Neural cell (in vitro differentiated cells): ENCODE results near the gene ATG14. TPM values are rescaled to one million over a fixed set of nuclear protein-coding genes. Genes with fewer than 3 reads are reported as not detected.

Source experiments
- H2AFZ ChIP-seq: fragments of 200-600, 300-800 bp; sonication (generic), shearing (Covaris generic); 2 replicates; pipeline ENCODE4 v1.6.0; 2014; ENCODE audit warnings: low read depth, mild to moderate bottlenecking, antibody characterized with exemption, low read length, moderate library complexity
- H3F3A ChIP-seq: fragments of 200-600 bp; shearing (Covaris generic); 2 replicates; pipeline ENCODE4 v1.6.1; 2016; ENCODE audit warnings: mild to moderate bottlenecking, moderate library complexity, mixed read lengths, antibody characterized with exemption, low read length; ENCODE audit not compliant: insufficient read depth, poor library complexity, severe bottlenecking
- H3K27ac ChIP-seq: fragments of 200-600, 300-800 bp; sonication (generic), shearing (Covaris generic); 2 replicates; pipeline ENCODE4 v1.5.1; 2014; ENCODE audit warnings: mild to moderate bottlenecking, low read length, moderate library complexity
- H3K27me3 ChIP-seq: fragments of 300-800, 200-600 bp; sonication (generic), shearing (Covaris generic); 2 replicates; pipeline ENCODE4 v1.6.0; 2014; ENCODE audit warnings: mild to moderate bottlenecking, low read depth, low read length, moderate library complexity; ENCODE audit not compliant: insufficient read depth
- H3K36me3 ChIP-seq: fragments of 300-800, 200-600 bp; sonication (generic), shearing (Covaris generic); 2 replicates; pipeline ENCODE4 v1.5.1; 2014; ENCODE audit warnings: mild to moderate bottlenecking, antibody characterized with exemption, low read length, moderate library complexity; ENCODE audit not compliant: insufficient read depth
- H3K4me2 ChIP-seq: fragments of 300-800, 200-600 bp; sonication (generic), shearing (Covaris generic); 2 replicates; pipeline ENCODE4 v1.6.0; 2014; ENCODE audit warnings: mild to moderate bottlenecking, low read length
- H3K4me3 ChIP-seq: fragments of 300-800, 200-600 bp; sonication (generic), shearing (Covaris generic); 2 replicates; pipeline ENCODE4 v1.5.1; 2014; ENCODE audit warnings: mild to moderate bottlenecking, low read length, moderate library complexity
- H3K79me2 ChIP-seq: fragments of 200-600 bp; shearing (Covaris generic); replicated peaks from 2 replicates; pipeline ENCODE4 v1.6.0; 2014; ENCODE audit warnings: mild to moderate bottlenecking, low read length, moderate library complexity; ENCODE audit not compliant: insufficient read depth
- H3K9ac ChIP-seq: fragments of 300-800, 200-600 bp; sonication (generic), shearing (Covaris generic); 2 replicates; pipeline ENCODE4 v1.6.1; 2016; ENCODE audit warnings: mild to moderate bottlenecking, low read length, mixed read lengths
- H3K9me2 ChIP-seq: fragments of 200-600 bp; shearing (Covaris generic); 2 replicates; pipeline ENCODE4 v1.6.1; 2016; ENCODE audit warnings: mild to moderate bottlenecking, low read length, mixed read lengths; ENCODE audit not compliant: insufficient read depth
- H3K9me3 ChIP-seq: fragments of 200-600, 300-800 bp; sonication (generic), shearing (Covaris generic); 2 replicates; pipeline ENCODE4 v1.6.1; 2016; ENCODE audit warnings: mild to moderate bottlenecking, mixed run types, low read length, moderate library complexity, mixed read lengths
- H4K20me1 ChIP-seq: fragments of 200-600 bp; shearing (Covaris generic); 2 replicates; pipeline ENCODE4 v1.6.1; 2016; ENCODE audit warnings: mild to moderate bottlenecking, mixed run types; ENCODE audit not compliant: insufficient read depth
- EP300 ChIP-seq: fragments of 450-650 bp; conservative IDR thresholded peaks from 2 replicates; pipeline ENCODE4 v1.6.1; 2014; ENCODE audit warnings: antibody characterized with exemption, mild to moderate bottlenecking, moderate library complexity; ENCODE audit not compliant: poor library complexity, severe bottlenecking
- EZH2 ChIP-seq: fragments of 200-600, 300-800 bp; shearing (Covaris generic), sonication (generic); IDR thresholded peaks from 2 replicates; pipeline ENCODE4 v1.6.1; 2014; ENCODE audit warnings: antibody characterized with exemption, low read length, borderline replicate concordance, mild to moderate bottlenecking; ENCODE audit not compliant: insufficient read depth, poor library complexity, severe bottlenecking
- MXI1 ChIP-seq: fragments of 450-650 bp; conservative IDR thresholded peaks from 2 replicates; pipeline ENCODE4 v1.6.1; 2014; ENCODE audit warnings: antibody characterized with exemption, mild to moderate bottlenecking; ENCODE audit not compliant: poor library complexity, severe bottlenecking
- POLR2AphosphoS5 ChIP-seq: IDR thresholded peaks from 2 replicates; pipeline ENCODE4 v1.6.1; 2012
- RAD21 ChIP-seq: fragments of 450-650 bp; conservative IDR thresholded peaks from 2 replicates; pipeline ENCODE4 v1.6.1; 2014; ENCODE audit warnings: antibody characterized with exemption, mild to moderate bottlenecking, moderate library complexity
- SMC3 ChIP-seq: fragments of 450-650 bp; conservative IDR thresholded peaks from 2 replicates; pipeline ENCODE4 v1.6.1; 2014; ENCODE audit warnings: antibody characterized with exemption, mild to moderate bottlenecking, moderate library complexity; ENCODE audit not compliant: poor library complexity
- TAF1 ChIP-seq: IDR thresholded peaks from 2 replicates; pipeline ENCODE4 v1.6.1; 2012; ENCODE audit warnings: low read depth
- polyA plus RNA-seq: library from polyadenylated mRNA; depleted of rRNA; stranded (reverse); fragments of >200 nt; gene quantifications from 2 replicates; pipeline ENCODE4 v1.2.3, GENCODE V29; 2014
- TF ChIP-seq, protein P1 (sequence below): IDR thresholded peaks from 2 replicates; pipeline ENCODE4 v1.6.1; 2012; ENCODE audit warnings: borderline replicate concordance
- TF ChIP-seq, protein P2 (sequence below): fragments of 450-650 bp; IDR thresholded peaks from 2 replicates; pipeline ENCODE4 v1.5.1; 2014; ENCODE audit warnings: antibody characterized with exemption, mild to moderate bottlenecking, moderate library complexity; ENCODE audit not compliant: poor library complexity, severe bottlenecking

The ATG14 gene
- polyA plus RNA-seq, 1 donor from 2014 or later: 28.2 TPM

DNA sequence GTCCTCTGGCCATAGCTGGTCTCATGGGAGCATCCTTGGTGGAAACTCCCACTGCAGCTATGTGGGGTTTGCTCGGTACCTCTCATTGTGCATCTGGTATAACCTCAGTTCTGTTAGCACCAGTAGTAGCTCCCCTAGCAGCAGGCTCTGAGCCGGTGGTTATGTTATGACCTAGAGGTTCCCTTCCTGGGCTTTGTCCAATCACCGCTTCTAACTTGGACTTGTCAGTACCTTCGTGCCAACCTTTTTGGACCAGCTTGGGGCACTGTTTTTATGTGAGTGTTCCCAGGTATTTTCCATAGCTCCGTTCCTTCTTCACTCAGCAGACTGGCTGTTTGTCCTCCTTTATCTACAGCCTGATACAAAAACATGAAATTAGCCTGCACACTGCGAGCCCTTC, 55.7 kb downstream of the ATG14 start:
- Histone ChIP-seq H3K4me3 (no peak overlapping the region), H3K9ac (no peak overlapping the region), H3K4me2 (no peak overlapping the region), H3K79me2 (no peaks in the 10 kb centered on the region), H4K20me1 (no peaks in the 10 kb centered on the region), H3K9me2 (no peaks in the 10 kb centered on the region), H3K27me3 (no peaks in the 10 kb centered on the region), H3K27ac (no peak overlapping the region), H3K36me3 (no peaks in the 10 kb centered on the region), H2AFZ (no peak overlapping the region), H3K9me3 (no peaks in the 10 kb centered on the region), H3F3A (no peaks in the 10 kb centered on the region)
- TF ChIP-seq, protein P1, sequence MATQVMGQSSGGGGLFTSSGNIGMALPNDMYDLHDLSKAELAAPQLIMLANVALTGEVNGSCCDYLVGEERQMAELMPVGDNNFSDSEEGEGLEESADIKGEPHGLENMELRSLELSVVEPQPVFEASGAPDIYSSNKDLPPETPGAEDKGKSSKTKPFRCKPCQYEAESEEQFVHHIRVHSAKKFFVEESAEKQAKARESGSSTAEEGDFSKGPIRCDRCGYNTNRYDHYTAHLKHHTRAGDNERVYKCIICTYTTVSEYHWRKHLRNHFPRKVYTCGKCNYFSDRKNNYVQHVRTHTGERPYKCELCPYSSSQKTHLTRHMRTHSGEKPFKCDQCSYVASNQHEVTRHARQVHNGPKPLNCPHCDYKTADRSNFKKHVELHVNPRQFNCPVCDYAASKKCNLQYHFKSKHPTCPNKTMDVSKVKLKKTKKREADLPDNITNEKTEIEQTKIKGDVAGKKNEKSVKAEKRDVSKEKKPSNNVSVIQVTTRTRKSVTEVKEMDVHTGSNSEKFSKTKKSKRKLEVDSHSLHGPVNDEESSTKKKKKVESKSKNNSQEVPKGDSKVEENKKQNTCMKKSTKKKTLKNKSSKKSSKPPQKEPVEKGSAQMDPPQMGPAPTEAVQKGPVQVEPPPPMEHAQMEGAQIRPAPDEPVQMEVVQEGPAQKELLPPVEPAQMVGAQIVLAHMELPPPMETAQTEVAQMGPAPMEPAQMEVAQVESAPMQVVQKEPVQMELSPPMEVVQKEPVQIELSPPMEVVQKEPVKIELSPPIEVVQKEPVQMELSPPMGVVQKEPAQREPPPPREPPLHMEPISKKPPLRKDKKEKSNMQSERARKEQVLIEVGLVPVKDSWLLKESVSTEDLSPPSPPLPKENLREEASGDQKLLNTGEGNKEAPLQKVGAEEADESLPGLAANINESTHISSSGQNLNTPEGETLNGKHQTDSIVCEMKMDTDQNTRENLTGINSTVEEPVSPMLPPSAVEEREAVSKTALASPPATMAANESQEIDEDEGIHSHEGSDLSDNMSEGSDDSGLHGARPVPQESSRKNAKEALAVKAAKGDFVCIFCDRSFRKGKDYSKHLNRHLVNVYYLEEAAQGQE: no peak
- TF ChIP-seq EP300: no peak
- TF ChIP-seq TAF1: no peak
- no peak for TF ChIP-seq MXI1
- no peak for TF ChIP-seq RAD21
- no peak for TF ChIP-seq POLR2AphosphoS5
- TF ChIP-seq, protein P2, sequence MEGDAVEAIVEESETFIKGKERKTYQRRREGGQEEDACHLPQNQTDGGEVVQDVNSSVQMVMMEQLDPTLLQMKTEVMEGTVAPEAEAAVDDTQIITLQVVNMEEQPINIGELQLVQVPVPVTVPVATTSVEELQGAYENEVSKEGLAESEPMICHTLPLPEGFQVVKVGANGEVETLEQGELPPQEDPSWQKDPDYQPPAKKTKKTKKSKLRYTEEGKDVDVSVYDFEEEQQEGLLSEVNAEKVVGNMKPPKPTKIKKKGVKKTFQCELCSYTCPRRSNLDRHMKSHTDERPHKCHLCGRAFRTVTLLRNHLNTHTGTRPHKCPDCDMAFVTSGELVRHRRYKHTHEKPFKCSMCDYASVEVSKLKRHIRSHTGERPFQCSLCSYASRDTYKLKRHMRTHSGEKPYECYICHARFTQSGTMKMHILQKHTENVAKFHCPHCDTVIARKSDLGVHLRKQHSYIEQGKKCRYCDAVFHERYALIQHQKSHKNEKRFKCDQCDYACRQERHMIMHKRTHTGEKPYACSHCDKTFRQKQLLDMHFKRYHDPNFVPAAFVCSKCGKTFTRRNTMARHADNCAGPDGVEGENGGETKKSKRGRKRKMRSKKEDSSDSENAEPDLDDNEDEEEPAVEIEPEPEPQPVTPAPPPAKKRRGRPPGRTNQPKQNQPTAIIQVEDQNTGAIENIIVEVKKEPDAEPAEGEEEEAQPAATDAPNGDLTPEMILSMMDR: no peak
- no peak for TF ChIP-seq SMC3
- TF ChIP-seq EZH2: no peak

DNA sequence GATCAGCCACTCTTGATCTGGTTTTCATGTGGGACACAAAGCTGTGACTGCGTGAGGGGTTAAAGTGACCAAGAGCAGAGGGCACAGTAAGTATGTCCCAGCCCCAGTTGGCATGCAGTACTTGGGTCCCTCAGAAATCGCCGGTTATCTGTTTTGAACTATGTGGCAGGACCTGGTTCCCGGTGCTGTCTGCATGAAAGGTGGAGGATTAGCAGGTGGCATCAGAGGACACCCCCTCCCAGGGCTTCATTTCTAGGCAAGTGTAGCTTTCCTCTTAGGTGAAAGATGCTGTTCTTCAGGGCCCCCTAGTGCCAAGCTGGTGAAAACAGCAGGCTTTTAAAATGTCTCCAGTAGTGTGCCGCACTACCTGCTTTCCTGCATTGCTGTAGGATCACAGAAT, 57.1 kb downstream of the ATG14 start:
- H3K27ac ChIP-seq: no peak overlapping the region
- H3K9ac ChIP-seq: no peak overlapping the region
- no peak for TF ChIP-seq POLR2AphosphoS5
- TF ChIP-seq SMC3: peak; percentile 51
- peak; percentile 60 for TF ChIP-seq RAD21
- TF ChIP-seq, protein P2: peak; percentile 61

More for the DNA sequence above, 57.1 kb downstream of the ATG14 start:
- Histone ChIP-seq H3K9me3 (no peaks in the 10 kb centered on the region), H3K4me2 (no peak overlapping the region), H3F3A (no peaks in the 10 kb centered on the region), H3K79me2 (no peaks in the 10 kb centered on the region), H4K20me1 (no peaks in the 10 kb centered on the region), H3K4me3 (no peak overlapping the region), H2AFZ (no peak overlapping the region), H3K9me2 (no peaks in the 10 kb centered on the region), H3K36me3 (no peaks in the 10 kb centered on the region), H3K27me3 (no peaks in the 10 kb centered on the region)
